GM19463 (cell line): Measurements from ENCODE around the gene ENG.

Source experiments
- ATAC-seq: cut with Tn5 transposase; IDR thresholded peaks from one replicate; pipeline ENCODE4 v1.9.1; 2021; ENCODE audit warnings: mild to moderate bottlenecking, moderate library complexity; ENCODE audit not compliant: unreplicated experiment

Gene ENG

DNA sequence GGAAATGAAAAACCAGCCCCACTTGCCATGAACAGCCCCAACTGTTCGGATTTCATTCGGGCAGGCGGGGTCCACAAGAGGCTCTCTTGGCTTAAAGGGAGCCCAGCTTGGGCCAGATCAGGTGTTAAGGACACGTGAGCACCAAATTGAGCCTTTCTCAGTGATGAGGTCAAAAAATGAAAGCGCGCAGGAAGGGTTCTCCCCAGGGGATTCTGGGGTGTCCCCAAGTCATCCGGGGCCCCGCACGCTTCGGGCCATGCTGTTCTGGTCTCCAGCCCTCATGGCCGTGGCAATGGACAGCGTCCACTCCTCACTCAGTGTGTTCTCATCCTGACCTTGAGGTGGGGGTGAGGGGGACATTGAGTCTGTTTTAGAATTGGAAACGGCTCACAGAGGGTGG lies 12.1 kb upstream of the ENG start:
- ATAC-seq, result no peak

DNA sequence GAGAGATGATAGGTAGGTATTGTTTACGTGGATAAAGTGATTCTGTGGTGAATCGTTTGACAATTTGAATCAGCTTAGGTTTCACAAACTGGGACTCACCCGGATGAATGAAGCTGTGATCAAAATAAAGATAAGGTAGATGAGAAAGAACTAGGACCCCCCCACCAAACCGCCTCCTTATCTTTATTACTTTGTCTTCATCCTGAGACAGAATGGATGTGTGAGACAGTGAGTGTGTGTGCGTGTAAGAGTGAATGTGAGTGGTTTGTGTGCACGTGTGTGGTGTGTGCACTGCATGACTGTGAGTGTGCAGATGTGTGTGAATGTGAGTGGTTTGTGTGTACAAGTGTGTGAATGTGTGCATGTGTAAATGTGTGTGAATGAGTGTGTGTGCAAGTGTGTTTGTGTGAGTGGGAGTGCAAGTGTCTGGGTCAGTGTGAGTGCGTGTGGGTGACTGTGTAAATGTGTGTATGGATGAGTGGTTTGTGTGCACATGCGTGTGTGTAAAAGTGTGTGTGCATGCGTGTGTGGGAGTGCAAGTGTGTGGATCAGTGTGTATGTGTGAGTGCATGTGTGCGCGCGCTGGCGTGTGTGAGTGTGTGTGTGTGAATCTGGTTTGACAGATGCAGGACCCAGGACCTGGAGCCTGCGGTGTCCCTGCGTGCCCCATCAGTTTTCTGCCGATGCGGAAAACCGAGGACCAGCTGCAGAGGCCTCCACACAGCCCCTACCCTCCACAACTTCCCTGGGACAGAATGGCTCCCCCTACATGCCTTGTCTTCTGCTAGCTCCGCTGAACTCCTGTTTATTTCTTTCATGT lies 11.4 kb upstream of the ENG start:
- no peak for ATAC-seq

DNA sequence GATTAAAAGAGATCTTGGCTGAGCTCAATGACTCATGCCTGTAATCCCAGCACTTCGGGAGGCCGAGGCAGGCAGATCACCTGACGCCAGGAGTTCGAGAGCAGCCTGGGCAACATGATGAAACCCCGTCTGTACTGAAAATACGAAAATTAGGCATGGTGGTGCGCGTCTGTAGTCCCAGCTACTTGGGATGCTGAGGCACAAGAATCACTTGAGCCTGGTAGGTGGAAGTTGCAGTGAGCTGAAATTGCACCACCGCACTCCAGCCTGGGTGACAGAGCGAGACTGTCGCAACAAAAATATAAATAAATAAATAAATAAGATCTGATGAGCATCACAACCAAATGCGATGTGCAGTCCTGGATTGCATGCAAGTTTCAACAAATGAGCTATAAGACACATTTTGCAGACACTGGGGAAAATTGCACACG lies 8.7 kb upstream of the ENG start:
- ATAC-seq, result no peak

DNA sequence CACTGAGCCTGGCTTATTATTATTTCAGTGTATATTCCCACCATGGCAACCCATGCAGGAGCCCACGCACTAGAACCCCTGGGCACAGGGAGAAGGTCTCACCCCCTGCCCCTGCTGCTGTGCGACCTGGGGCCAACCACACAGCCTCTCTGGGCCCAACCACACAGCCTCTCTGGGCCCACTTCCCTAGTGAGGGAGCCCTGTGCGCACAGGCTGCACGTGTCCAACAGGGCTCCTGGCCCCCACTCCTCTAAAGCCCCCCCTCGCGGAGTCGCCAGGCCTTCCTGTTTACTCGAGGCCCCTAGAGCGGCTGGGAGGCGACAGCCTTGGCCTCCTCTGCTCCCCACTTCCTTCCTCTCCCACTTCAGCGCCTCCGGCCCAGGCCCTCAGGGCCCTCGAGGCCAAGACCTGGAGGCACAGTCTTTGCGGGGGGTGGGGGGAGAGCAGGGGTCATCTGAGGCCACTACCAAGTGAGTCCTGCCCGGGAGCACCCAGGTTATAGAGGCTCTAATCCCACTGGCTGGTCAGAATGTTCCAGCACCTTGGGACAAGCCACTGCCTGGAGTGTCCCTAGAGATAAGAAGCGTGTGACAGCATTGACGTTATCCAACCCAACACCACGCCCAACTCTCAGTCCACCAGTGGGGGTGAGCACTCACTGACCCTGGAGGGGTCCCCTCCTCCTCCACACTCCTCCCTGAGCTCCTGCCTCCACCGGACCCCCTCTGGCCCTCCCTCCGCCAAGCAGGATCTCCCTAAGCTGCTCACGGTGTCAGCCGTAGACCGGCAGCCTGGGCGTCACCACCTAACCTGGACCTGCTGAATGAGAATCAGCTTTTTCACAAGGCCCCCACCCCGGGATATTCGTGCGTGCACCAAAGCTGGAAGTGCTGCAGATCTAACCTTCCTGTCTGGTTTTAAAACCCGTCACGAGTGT lies 7.9 kb upstream of the ENG start:
- no peak for ATAC-seq

DNA sequence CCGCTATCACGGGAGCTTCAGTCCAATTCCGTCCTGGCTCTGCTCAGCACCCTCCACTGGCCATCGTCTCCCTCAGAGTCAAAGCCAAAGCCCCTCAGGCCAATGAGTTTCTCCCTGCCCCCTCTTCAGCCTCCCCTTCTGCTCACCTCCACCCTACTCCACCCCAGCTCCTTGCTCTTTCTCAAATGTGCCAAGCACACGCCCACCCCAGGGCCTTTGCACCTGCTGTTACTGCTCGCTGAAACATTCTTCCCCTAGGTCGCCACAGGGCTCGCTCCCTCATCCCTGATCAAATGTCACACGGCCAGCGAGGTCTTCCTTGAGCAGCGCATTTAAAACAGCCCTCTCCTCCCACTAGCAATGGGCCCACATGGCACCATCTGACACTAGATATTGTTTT lies 6.3 kb upstream of the ENG start:
- ATAC-seq, result no peak

DNA sequence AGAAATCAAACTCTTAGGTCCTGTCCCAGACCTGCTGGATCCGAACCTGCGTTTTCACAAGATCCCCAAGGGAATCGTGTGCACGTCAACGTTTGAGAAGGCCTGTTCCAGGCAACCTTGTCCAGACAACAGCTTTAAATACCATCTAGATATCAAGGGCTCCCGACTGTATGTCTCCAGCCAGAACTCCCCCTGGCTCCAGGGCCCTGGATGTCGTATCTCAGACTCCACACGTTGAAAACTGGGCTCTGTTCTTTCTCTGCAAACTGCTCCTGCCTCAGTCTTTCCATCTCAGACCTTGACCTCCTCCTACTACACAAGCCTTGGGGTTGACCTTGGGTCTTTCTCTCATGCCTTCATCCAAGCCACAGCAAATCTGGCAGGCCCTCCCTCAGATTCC lies 5.8 kb upstream of the ENG start:
- no peak for ATAC-seq

DNA sequence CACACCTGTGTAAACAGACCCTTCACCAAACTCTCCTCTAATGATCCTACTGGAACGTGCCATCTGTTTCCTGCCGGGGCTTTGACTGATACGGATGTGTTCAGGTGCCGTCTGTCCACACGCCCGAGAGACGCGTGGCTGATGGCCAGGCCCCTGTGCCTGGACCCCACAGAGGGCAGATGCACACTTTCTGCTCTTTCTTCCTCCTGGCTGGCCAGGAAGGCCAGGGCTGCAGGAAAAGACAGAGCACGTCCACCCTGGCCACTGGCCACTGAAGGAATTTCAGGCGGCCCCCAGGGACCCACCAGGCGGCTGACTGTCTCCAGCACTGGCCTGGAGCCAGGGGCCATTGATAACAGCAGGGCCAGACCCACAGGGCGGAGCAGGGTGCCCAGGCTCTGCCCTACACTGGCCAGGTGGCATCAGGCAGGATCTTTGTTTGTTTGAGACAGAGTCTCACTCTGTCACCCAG lies 3.6 kb upstream of the ENG start:
- ATAC-seq, result no peak

DNA sequence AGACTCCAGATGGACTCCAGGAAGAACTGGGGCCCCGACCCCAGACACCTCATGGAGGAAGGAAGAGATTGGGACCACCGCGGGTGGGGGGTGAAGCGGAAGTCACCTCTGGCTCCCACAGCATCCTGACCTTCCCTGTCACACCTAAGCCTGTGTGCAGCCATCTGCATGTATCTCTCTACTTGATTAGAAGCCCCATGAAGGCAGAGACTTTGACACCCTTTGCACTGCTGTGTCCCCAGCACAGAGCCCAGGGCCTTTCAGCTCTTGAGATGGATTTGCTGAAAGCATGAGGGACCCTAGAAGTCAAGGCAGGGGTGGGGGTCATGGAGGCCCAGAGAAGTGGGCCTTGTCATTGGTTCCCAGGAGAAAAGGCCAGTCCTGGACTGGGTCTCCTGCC lies 2.8 kb upstream of the ENG start:
- no peak for ATAC-seq

DNA sequence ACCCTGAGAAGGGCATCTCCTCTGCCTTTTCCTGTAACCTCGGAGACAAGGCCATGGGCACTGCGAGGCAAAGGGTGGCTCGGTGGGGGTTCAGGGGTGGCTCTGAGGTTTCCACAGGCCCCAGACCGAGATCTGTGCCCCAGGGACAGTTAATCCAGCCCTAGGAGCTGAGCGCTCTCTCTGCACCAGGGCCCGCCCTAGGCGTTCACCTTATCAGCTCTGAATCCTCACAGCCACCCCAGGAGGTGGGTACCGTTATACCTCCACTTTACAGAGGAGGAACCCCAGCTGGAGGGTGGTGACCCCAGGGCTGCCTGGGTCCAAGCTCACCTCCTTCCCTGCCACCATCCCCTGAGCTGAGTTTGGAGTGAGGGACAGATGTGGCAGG lies 2.3 kb upstream of the ENG start:
- ATAC-seq, result no peak

DNA sequence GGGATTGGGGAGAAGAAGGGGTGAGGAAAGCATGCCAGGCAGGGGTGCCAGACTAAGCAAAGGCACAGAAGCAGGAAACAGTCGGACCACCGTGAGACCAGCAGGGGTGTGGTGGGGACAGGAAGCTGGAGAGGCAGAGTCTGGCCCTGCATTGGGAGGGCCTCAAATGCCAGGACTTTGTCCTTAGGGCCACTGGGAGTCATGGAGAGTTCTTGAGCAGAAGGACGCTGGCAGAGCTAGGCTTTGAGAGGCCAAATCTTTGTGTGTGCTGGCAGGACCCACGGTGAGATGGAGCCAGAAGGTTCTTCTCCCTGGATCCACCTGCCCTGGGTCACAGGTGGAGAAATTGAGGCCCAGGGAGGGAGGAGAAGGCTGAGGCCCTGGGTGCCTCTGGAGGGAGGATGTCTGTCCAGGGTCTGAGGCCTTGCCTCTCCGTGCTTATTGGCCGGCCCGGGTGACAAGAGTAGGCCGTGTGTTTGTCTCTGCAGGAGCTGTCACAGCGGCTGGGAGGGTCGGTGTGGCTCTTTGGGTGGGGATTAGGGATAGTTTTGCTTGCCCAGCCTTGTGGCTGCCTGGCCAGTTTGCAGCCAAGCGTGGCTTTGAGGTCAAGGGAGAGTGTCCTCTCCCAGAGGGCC lies 1.8 kb upstream of the ENG start:
- ATAC-seq, result no peak

DNA sequence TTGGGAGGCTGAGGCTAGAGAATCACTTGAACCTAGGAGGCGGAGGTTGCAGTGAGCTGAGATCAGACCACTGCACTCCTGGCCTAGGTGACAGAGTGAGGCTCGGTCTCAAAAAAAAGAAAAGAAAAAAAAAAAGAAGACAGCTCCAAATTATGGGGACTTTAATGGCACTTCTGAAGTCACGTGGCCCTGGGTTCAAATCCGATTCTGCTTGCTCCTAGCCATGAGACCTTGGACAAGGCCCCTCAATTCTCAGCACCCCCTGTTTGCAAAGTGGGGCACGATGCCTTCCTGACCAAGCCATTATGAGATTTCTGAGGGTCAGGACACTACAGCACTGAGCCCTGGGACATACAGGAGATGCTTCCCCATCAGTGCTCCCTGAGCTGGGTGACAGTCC lies 1.1 kb upstream of the ENG start:
- ATAC-seq, result no peak

DNA sequence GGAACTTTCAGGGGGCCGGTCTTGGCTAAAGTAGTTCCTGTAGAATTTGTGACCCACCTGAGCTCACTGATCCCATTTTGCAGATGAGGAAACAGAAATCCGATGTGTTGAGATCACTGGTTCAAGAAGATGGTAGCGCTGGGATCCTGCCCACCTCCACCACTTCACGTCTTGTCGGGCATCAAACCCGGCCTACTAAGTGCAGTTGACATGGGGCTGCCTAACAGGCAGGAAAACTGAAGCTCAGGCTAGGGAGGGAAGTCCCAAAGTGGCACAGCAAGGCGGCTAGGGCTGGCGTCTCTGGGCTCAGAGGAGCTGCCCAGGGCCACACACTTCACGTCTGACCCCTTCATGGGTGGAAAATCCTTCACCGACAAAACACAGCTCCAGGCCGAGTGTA lies 502 bp upstream of the ENG start:
- ATAC-seq, result no peak

DNA sequence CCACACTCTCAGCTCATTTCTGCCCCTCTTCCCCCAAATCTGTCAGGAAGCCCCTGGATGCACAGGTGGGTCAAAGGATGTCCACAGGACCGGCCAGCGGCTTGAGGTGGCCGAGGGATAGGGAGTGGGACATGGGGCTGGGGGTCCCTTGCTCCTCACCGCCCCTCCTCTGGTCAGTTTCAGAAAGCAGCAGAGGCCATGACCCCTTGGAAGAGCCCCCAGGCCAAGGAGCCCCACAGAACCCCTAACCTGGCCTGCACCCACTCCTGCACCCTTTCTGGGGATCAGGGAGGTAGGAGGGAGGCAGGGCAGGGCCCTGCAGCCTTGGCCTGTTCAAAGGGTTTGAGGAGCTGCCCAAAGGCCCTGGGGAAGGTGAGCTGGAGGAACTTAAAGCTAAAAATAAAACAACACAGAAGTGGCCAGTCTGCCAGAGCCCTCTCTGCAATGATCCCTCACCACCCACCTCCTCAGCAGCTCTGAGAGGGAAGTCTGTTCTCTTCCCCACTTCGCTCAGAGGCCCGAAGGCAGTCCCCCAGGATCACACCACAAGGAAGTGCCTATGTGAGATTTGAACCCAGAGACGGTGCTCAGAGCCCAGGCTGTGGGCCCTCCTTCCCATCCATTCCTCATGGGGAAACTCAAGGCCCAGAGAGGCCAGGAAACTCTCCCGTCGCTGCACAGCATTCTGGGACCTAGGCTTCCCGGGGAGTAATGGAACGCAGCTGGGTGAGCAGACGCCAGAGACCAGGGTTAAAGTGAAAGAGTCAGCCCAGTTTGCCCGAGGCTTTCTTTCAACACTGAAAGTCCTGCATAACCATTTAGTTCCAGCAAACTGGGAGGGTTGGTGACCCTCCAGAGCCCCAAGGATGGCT lies 910 bp downstream of the ENG start:
- no peak for ATAC-seq

DNA sequence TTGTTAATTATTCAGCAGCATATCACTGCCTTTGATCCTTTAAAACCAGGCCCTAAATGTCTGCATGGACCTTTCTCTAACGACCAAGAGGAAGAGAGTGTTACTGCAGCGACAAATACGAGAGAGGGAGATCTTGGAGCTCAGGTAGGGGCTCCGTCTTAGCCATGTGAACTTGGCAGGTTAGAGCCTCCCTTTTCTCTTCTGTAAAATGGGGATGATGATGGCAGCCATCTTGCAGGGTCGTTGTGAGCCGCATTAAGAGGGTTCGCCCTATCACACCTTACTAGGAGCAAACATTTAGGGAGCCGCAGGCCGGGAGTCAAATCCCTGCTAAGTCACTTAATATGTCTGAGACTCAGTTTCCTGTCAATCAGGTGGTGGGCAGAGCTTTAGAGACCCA lies 1.6 kb downstream of the ENG start:
- ATAC-seq, result no peak

DNA sequence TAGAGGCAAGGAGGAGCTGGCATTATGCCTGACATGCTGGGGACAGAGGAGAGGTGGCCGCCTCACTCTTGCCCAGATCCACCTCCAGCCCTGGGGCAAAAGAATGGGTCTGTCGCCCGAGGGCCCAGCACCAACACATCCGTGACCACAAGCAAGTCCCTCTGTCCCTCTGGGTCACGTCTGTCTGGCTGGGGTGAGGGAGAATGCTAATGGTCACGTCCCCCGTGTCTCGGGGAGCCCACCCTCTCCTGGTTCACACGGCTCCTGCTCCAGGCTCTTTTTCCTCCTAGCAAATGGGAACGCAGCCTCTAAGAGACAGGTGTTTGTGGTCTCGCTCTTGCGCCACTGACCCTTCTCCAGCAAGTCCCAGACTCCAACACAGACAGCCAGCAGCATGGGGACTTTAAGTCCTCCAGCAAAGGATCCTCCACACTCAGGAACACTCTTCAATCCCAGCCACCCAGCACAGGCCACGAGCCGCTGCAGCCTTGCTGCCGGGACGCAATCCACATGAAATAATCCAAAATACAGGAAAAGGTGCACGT lies 4.1 kb downstream of the ENG start:
- ATAC-seq, result no peak

DNA sequence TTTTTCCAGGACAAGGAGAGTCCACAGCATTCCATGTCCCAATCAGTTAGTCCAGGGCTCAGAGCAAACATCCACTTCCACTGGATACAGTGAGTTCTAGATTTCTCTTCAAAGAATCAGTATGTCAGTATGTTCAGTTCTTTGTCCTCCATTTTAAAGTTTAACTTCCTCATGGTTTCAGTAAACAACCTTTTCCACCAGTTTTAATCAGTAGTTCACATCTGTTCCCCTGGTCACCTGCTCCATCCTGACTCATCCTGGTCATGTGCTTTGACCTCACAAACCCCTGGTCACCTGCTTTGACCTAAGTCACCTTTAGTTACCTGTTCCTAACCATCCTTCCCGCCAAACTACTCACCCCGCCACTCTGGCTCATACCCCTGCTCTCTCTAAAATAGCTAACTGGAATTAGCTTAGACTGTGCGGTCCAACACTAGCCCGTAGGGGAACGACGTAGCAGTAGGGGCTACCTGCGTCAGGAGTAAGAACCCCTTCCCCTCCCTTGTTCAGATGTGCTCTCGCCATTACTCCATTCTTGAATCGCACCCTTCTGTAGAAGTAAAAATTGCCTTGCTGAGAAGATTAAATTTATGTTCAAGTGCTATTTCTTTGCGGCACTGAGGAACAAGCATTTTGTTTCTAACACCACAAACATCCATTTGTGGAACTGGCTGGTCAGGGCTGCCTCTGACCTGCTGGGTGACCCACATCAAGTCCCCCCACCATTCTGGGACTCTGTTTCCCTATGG lies 5.5 kb downstream of the ENG start:
- ATAC-seq, result no peak

DNA sequence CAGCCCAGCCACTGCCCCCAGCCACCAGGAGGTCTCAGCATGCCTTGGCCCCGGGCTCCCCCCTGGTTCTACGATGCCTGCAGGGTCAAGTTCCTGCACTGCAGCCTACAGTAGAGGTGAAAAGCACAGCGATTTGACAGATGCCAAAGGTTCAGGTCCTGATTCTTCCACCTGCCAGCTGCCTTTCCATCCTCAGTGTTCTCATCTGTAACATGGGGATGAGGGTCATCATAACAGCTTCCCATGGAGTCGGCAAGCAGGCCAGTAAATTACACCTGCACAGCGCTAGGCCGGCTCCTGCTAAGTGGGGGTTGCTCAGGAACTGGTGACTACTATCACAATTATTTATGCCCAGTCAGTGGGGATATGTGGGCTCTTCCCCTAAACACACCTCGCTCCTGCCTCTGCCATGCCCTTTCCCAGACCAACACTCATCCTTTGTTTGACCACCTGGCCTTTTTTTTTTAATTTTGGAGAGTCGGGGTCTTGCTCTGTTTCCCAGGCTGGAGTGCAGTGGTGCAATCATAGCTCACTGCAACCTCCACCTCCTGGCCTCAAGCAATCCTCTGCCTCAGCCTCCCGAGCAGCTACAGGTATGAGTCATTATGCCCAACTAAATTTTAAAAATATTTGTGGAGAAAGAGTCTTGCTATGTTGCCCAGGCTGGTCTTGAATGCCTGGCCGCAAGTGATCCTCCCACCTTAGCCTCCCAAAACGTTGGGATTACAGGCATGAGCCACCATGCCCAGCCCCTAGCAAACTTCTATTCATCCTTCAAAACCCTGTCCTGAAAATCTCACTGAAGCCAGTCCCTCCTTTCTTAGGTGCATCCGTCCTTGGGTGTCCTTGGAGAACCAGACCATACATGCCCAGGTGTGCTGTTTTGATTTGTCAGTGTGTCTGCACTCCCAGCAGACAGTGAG lies 6.4 kb downstream of the ENG start:
- no peak for ATAC-seq

DNA sequence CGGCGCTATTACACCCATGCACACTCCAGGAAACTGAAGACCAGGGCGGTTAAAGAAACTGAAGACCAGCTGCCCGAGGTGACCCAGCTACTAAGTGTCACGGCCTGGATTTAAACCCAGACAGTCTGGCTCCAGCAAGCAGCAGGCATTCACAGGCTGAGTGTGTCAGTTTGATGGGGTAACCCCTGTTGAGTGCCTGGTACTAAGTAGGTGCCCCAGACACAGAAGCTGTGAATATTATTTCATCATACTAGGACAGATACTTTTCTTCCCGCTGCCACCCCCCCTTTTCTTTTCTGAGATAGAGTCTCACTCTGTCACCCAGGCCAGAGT lies 7.3 kb downstream of the ENG start:
- ATAC-seq, result no peak
